Measurements from ENCODE around the gene FAM78A. TPM values are rescaled to one million over a fixed set of nuclear protein-coding genes. Genes with fewer than 3 reads are reported as not detected.

Gene FAM78A
- polyA plus RNA-seq, 1 donor from 2014 or later: 0.47 TPM

GRCh38 chr9:131302244-131303075 is 26.1 kb upstream of the FAM78A start:
- no peaks in the 10 kb centered on the region for H3K9me3 ChIP-seq (ENCODE audit: low read length)
- no peaks in the 10 kb centered on the region for H3K9me2 ChIP-seq (ENCODE audit: insufficient read depth, low read length)
- H3K4me2 ChIP-seq (ENCODE audit: low read length): no peak overlapping the region
- no peaks in the 10 kb centered on the region for H3K36me3 ChIP-seq (ENCODE audit: insufficient read depth, low read length)
- H3K4me3 ChIP-seq (ENCODE audit: low read length): no peak overlapping the region
- no peak overlapping the region for H3K9ac ChIP-seq (ENCODE audit: low read length)
- no peak for TF ChIP-seq CTCF (IDR thresholded peaks at IDR 0.05; ENCODE audit: poor library complexity, severe bottlenecking)
- no peak for TF ChIP-seq EZH2 (IDR thresholded peaks at IDR 0.05; ENCODE audit: borderline replicate concordance, insufficient read depth, low read length, poor library complexity, severe bottlenecking)
- TF ChIP-seq RAD21 (conservative IDR thresholded peaks at IDR 0.05): no peak
- no peak for TF ChIP-seq POLR2AphosphoS5 (IDR thresholded peaks at IDR 0.05)
- TF ChIP-seq MXI1 (conservative IDR thresholded peaks at IDR 0.05; ENCODE audit: poor library complexity, severe bottlenecking): no peak
- no peak for TF ChIP-seq EP300 (conservative IDR thresholded peaks at IDR 0.05; ENCODE audit: poor library complexity, severe bottlenecking)
- no peak for TF ChIP-seq REST (IDR thresholded peaks at IDR 0.05; ENCODE audit: borderline replicate concordance)
- TF ChIP-seq SMC3 (conservative IDR thresholded peaks at IDR 0.05; ENCODE audit: poor library complexity): no peak
- no peak for TF ChIP-seq TAF1 (IDR thresholded peaks at IDR 0.05; ENCODE audit: low read depth)
- H3K79me2 ChIP-seq (replicated peaks; ENCODE audit: insufficient read depth, low read length): no peaks in the 10 kb centered on the region
- H2AFZ ChIP-seq (ENCODE audit: low read depth, low read length): no peak overlapping the region
- H3F3A ChIP-seq (ENCODE audit: insufficient read depth, low read length, poor library complexity, severe bottlenecking): no peaks in the 10 kb centered on the region
- no peak overlapping the region for H3K27ac ChIP-seq (ENCODE audit: low read length)
- H4K20me1 ChIP-seq (ENCODE audit: insufficient read depth): no peaks in the 10 kb centered on the region
- no peaks in the 10 kb centered on the region for H3K27me3 ChIP-seq (ENCODE audit: insufficient read depth, low read depth, low read length)

GRCh38 chr9:131300444-131300843 is 24.1 kb upstream of the FAM78A start:
- H3K4me3 ChIP-seq (ENCODE audit: low read length): no peak overlapping the region
- H3K36me3 ChIP-seq (ENCODE audit: insufficient read depth, low read length): no peaks in the 10 kb centered on the region
- TF ChIP-seq REST (IDR thresholded peaks at IDR 0.05; ENCODE audit: borderline replicate concordance): no peak
- TF ChIP-seq RAD21 (conservative IDR thresholded peaks at IDR 0.05): no peak
- TF ChIP-seq EZH2 (IDR thresholded peaks at IDR 0.05; ENCODE audit: borderline replicate concordance, insufficient read depth, low read length, poor library complexity, severe bottlenecking): no peak
- no peak for TF ChIP-seq EP300 (conservative IDR thresholded peaks at IDR 0.05; ENCODE audit: poor library complexity, severe bottlenecking)
- no peak for TF ChIP-seq SMC3 (conservative IDR thresholded peaks at IDR 0.05; ENCODE audit: poor library complexity)
- TF ChIP-seq MXI1 (conservative IDR thresholded peaks at IDR 0.05; ENCODE audit: poor library complexity, severe bottlenecking): no peak
- TF ChIP-seq POLR2AphosphoS5 (IDR thresholded peaks at IDR 0.05): no peak
- no peak for TF ChIP-seq CTCF (IDR thresholded peaks at IDR 0.05; ENCODE audit: poor library complexity, severe bottlenecking)
- TF ChIP-seq TAF1 (IDR thresholded peaks at IDR 0.05; ENCODE audit: low read depth): no peak
- no peaks in the 10 kb centered on the region for H3K79me2 ChIP-seq (replicated peaks; ENCODE audit: insufficient read depth, low read length)
- H3F3A ChIP-seq (ENCODE audit: insufficient read depth, low read length, poor library complexity, severe bottlenecking): no peaks in the 10 kb centered on the region
- H2AFZ ChIP-seq (ENCODE audit: low read depth, low read length): no peak overlapping the region
- no peaks in the 10 kb centered on the region for H3K27me3 ChIP-seq (ENCODE audit: insufficient read depth, low read depth, low read length)
- H3K9me2 ChIP-seq (ENCODE audit: insufficient read depth, low read length): no peaks in the 10 kb centered on the region
- no peak overlapping the region for H3K4me2 ChIP-seq (ENCODE audit: low read length)
- no peaks in the 10 kb centered on the region for H3K9me3 ChIP-seq (ENCODE audit: low read length)
- H3K9ac ChIP-seq (ENCODE audit: low read length): no peak overlapping the region
- H4K20me1 ChIP-seq (ENCODE audit: insufficient read depth): no peaks in the 10 kb centered on the region
- no peak overlapping the region for H3K27ac ChIP-seq (ENCODE audit: low read length)
